Measurements from ENCODE around the gene SLC30A1. TPM values are rescaled to one million over a fixed set of nuclear protein-coding genes. Genes with fewer than 3 reads are reported as not detected.

SLC30A1 gene
- total and polyA plus RNA-seq, 2 donors from 2014 or later = 8.2 to 37.7 TPM

DNA sequence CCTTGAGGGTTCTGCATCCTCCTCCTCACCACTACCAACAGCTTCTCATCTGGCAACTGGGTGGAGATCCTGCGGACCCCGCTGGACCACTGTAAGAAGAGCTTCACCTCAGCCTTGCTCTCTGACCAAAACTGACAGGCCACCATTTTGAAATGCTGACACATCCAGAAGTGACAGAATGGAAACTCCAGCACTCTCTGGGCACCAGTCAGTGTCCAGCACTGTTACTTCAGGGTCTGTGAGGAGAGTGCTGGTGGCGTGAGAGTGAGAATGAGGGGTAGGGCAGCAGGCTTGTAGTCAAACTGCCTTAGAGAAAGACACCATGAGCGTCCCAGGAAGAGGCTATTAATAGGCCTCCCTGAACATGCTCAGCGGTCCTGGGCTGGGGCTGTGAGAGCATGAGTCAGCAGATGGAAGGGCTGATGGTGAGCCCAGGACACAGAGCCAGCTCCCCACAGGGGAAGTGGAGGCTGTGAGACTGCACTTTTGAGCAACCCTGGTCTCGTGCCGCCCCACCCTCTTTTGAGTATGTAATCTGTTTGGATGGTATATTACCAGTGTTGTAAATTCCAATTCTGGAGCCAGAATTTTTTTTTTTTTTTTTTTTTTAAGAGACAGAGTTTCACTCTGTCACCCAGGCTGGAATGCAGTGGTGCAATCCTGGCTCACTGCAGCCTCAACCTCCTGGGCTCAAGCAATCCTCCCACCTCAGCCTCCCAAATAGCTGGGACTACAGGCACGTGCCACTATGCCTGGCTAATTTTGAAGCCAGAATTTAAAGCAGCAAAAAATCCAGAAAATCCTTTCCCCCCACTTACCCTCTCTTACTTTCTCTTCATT is 34.4 kb upstream of the SLC30A1 start:
- no peak for DNase-seq
- no peaks in the 10 kb centered on the region for H3K4me1 ChIP-seq (ENCODE audit: control insufficient read depth in 2 of 3, insufficient read depth in 2 of 3, low read depth in 1 of 3, low read length in 3 of 3)
- no peak overlapping the region for H3K4me3 ChIP-seq (ENCODE audit: low read length in 3 of 3)
- H3K9ac ChIP-seq (ENCODE audit: low read length in 3 of 3) = no peak overlapping the region
- no peaks in the 10 kb centered on the region for H3K9me3 ChIP-seq (ENCODE audit: control insufficient read depth in 2 of 3, insufficient read depth in 1 of 3, low read length in 3 of 3)
- H3K27me3 ChIP-seq (ENCODE audit: control insufficient read depth, insufficient read depth, low read length) = no peaks in the 10 kb centered on the region
- no peak for TF ChIP-seq CTCF (IDR thresholded peaks at IDR 0.05; ENCODE audit: borderline replicate concordance, extremely low read depth, insufficient read depth)
- H3K27ac ChIP-seq (ENCODE audit: low read depth in 2 of 2, low read length in 2 of 2) = no peak overlapping the region
- FAIRE-seq = no peak
- no peaks in the 10 kb centered on the region for H3K36me3 ChIP-seq (ENCODE audit: control insufficient read depth in 2 of 3, insufficient read depth in 3 of 3, low read length in 3 of 3)
- intact Hi-C loops (cut with DNase I) = no loop called here

- intact Hi-C loops (cut with DNase I) = no loop called here
These were observed 33.8 kb upstream of the SLC30A1 start for GRCh38 chr1:211612786-211613107.

GRCh38 chr1:211611818-211612217 is 32.9 kb upstream of the SLC30A1 start:
- no peak overlapping the region for H3K9ac ChIP-seq (ENCODE audit: low read length in 3 of 3)
- H3K36me3 ChIP-seq (ENCODE audit: control insufficient read depth in 2 of 3, insufficient read depth in 3 of 3, low read length in 3 of 3) = no peaks in the 10 kb centered on the region
- no peak for FAIRE-seq
- no peak overlapping the region for H3K4me3 ChIP-seq (ENCODE audit: low read length in 3 of 3)
- no peaks in the 10 kb centered on the region for H3K27me3 ChIP-seq (ENCODE audit: control insufficient read depth, insufficient read depth, low read length)
- no peak for TF ChIP-seq CTCF (IDR thresholded peaks at IDR 0.05; ENCODE audit: borderline replicate concordance, extremely low read depth, insufficient read depth)
- no peak overlapping the region for H3K27ac ChIP-seq (ENCODE audit: low read depth in 2 of 2, low read length in 2 of 2)
- no peaks in the 10 kb centered on the region for H3K9me3 ChIP-seq (ENCODE audit: control insufficient read depth in 2 of 3, insufficient read depth in 1 of 3, low read length in 3 of 3)
- no peaks in the 10 kb centered on the region for H3K4me1 ChIP-seq (ENCODE audit: control insufficient read depth in 2 of 3, insufficient read depth in 2 of 3, low read depth in 1 of 3, low read length in 3 of 3)
- DNase-seq = no peak
- intact Hi-C loops (cut with DNase I) = no loop called here

More at GRCh38 chr1:211612786-211613107, 33.8 kb upstream of the SLC30A1 start:
- FAIRE-seq = no peak
- TF ChIP-seq CTCF (IDR thresholded peaks at IDR 0.05; ENCODE audit: borderline replicate concordance, extremely low read depth, insufficient read depth) = no peak
- no peaks in the 10 kb centered on the region for H3K4me1 ChIP-seq (ENCODE audit: control insufficient read depth in 2 of 3, insufficient read depth in 2 of 3, low read depth in 1 of 3, low read length in 3 of 3)
- no peaks in the 10 kb centered on the region for H3K9me3 ChIP-seq (ENCODE audit: control insufficient read depth in 2 of 3, insufficient read depth in 1 of 3, low read length in 3 of 3)
- H3K27me3 ChIP-seq (ENCODE audit: control insufficient read depth, insufficient read depth, low read length) = no peaks in the 10 kb centered on the region
- no peaks in the 10 kb centered on the region for H3K36me3 ChIP-seq (ENCODE audit: control insufficient read depth in 2 of 3, insufficient read depth in 3 of 3, low read length in 3 of 3)
- H3K27ac ChIP-seq (ENCODE audit: low read depth in 2 of 2, low read length in 2 of 2) = no peak overlapping the region
- H3K4me3 ChIP-seq (ENCODE audit: low read length in 3 of 3) = no peak overlapping the region
- H3K9ac ChIP-seq (ENCODE audit: low read length in 3 of 3) = no peak overlapping the region
- no peak for DNase-seq

Measured in kidney (tissue), 14 donors.